ENCODE measurements around the gene TNIP3.

TNIP3 gene

GRCh38 chr4:121138039-121138825 is 25.9 kb downstream of the TNIP3 start:
- DNase-seq: no peak

- DNase-seq: no peak
These were observed 33.8 kb downstream of the TNIP3 start for GRCh38 chr4:121130326-121130660.

- no peak for DNase-seq
These were observed 34.4 kb downstream of the TNIP3 start for GRCh38 chr4:121129606-121130325.

GRCh38 chr4:121127100-121127499 is 37.0 kb downstream of the TNIP3 start:
- DNase-seq: no peak

GRCh38 chr4:121126449-121127006 is 37.6 kb downstream of the TNIP3 start:
- DNase-seq: no peak

- no peak for DNase-seq
These were observed 38.6 kb downstream of the TNIP3 start for GRCh38 chr4:121125498-121125885.

GRCh38 chr4:121122661-121123060 is 41.5 kb downstream of the TNIP3 start:
- DNase-seq: no peak

GRCh38 chr4:121119715-121120114 is 44.4 kb downstream of the TNIP3 start:
- no peak for DNase-seq

- DNase-seq: no peak
These were observed 45.8 kb downstream of the TNIP3 start for GRCh38 chr4:121118344-121118743.

- DNase-seq: no peak
These were observed 49.4 kb downstream of the TNIP3 start for GRCh38 chr4:121114756-121115155.

- DNase-seq: no peak
These were observed 51.6 kb downstream of the TNIP3 start for GRCh38 chr4:121112530-121112929.

- DNase-seq: no peak
These were observed 55.6 kb downstream of the TNIP3 start for GRCh38 chr4:121108557-121108956.

GRCh38 chr4:121107507-121107906 is 56.6 kb downstream of the TNIP3 start:
- DNase-seq: no peak

GRCh38 chr4:121100093-121100775 is 63.9 kb downstream of the TNIP3 start:
- DNase-seq: no peak

GRCh38 chr4:121098266-121098665 is 65.9 kb downstream of the TNIP3 start:
- no peak for DNase-seq

GRCh38 chr4:121096629-121097028 is 67.5 kb downstream of the TNIP3 start:
- DNase-seq: no peak

GRCh38 chr4:121096191-121096590 is 67.9 kb downstream of the TNIP3 start:
- no peak for DNase-seq

- DNase-seq: no peak
These were observed 69.7 kb downstream of the TNIP3 start for GRCh38 chr4:121094297-121094966.

- DNase-seq: no peak
These were observed 70.9 kb downstream of the TNIP3 start for GRCh38 chr4:121093261-121093660.

GRCh38 chr4:121091941-121092340 is 72.2 kb downstream of the TNIP3 start:
- no peak for DNase-seq

- no peak for DNase-seq
These were observed 75.3 kb downstream of the TNIP3 start for GRCh38 chr4:121088867-121089266.

All from NCI-H1694 treated with DMSO at 0.1 percent for 48 hours (cell line).